Prostate gland (tissue), 2 donors: ENCODE measurements around the gene NOSIP. TPM values are rescaled to one million over a fixed set of nuclear protein-coding genes. Genes with fewer than 3 reads are reported as not detected.

Experiments
- DNase-seq: peaks from one replicate; pipeline ENCODE4 v3.0.0-alpha.2; 2019; ENCODE audit warnings: low spot score
- H3K27ac ChIP-seq, 2 donors: fragments of 200-600 bp; sonication (generic); 2 replicates each; pipeline ENCODE4 v1.5.1; 2017 to 2019
- H3K27me3 ChIP-seq: fragments of 200-600 bp; sonication (generic); replicated peaks from 2 replicates; pipeline ENCODE4 v1.5.1; 2019; ENCODE audit not compliant: insufficient read depth
- H3K36me3 ChIP-seq, 2 donors: fragments of 200-600 bp; sonication (generic); 1 replicate in 1 of 2; 2 replicates in 1 of 2; pipeline versions ENCODE4 v1.5.1 to v1.8.1; 2017 to 2019
- H3K4me1 ChIP-seq: fragments of 200-600 bp; sonication (generic); replicated peaks from 2 replicates; pipeline ENCODE4 v1.5.1; 2019
- H3K4me3 ChIP-seq, 2 donors: fragments of 200-600 bp; sonication (generic); 2 replicates each; pipeline ENCODE4 v1.5.1; 2017 to 2019
- H3K9me3 ChIP-seq: fragments of 200-600 bp; sonication (generic); 2 replicates; pipeline ENCODE4 v1.5.1; 2017
- POLR2A ChIP-seq: fragments of 450-650 bp; IDR thresholded peaks from one replicate; pipeline ENCODE4 v1.6.1; 2016; ENCODE audit warnings: antibody characterized with exemption, mild to moderate bottlenecking
- POLR2AphosphoS5 ChIP-seq: sonication (generic); formaldehyde crosslinking; IDR thresholded peaks from one replicate; pipeline ENCODE4 v1.6.1; 2017; ENCODE audit warnings: antibody characterized with exemption
- WGBS: methylation state at CpG from one replicate; pipeline ENCODE4 v1.1.5; 2018; 5-methylcytosine and 5-hydroxymethylcytosine counted together
- intact Hi-C: fragments of 100-400 bp; cut with DNase I; formaldehyde crosslinking; loops from one replicate; pipeline ENCODE4 v1.14.2; 2022
- total RNA-seq, 2 donors: library from RNA; depleted of rRNA; stranded (reverse); fragments of >200 nt; gene quantifications; one replicate each; pipeline ENCODE4 v1.1.0, GENCODE V29; 2016
- TF ChIP-seq, protein P1 (sequence below), 4 experiments: fragments of 200-600 bp in 2 of 4; fragments of 450-650 bp in 2 of 4; sonication (generic) in 2 of 4; IDR thresholded peaks; 1 replicate in 3 of 4; 2 replicates in 1 of 4; pipeline ENCODE4 v1.5.1; 2016 to 2019; ENCODE audit warnings: antibody characterized with exemption in 4 of 4, mild to moderate bottlenecking in 2 of 4, moderate library complexity in 2 of 4

Gene NOSIP
- total RNA-seq, 2 donors from 2014 or later = 62.9 to 91.7 TPM

DNA sequence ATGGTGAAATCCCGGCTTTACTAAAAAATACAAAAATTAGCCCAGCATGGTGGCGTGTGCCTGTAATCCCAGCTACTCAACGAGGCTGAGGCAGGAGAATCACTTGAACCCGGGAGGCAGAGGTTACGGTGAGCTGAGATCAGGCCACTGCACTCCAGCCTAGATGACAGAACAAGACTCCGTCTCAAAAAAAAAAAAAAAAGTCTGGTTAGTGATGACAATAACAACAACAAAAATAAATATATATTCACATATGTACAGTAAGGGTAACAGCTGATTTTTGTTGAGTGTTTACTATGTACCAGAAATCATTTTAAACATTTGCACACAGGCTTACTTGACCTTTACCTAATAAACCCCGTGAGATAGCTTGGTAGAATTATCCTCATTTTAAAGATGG lies 36.6 kb upstream of the NOSIP start:
- intact Hi-C loops = no loop called here
- TF ChIP-seq, protein P1, sequence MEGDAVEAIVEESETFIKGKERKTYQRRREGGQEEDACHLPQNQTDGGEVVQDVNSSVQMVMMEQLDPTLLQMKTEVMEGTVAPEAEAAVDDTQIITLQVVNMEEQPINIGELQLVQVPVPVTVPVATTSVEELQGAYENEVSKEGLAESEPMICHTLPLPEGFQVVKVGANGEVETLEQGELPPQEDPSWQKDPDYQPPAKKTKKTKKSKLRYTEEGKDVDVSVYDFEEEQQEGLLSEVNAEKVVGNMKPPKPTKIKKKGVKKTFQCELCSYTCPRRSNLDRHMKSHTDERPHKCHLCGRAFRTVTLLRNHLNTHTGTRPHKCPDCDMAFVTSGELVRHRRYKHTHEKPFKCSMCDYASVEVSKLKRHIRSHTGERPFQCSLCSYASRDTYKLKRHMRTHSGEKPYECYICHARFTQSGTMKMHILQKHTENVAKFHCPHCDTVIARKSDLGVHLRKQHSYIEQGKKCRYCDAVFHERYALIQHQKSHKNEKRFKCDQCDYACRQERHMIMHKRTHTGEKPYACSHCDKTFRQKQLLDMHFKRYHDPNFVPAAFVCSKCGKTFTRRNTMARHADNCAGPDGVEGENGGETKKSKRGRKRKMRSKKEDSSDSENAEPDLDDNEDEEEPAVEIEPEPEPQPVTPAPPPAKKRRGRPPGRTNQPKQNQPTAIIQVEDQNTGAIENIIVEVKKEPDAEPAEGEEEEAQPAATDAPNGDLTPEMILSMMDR (IDR thresholded peaks at IDR 0.05) = no peak
- no peak for TF ChIP-seq POLR2A
- no peak for TF ChIP-seq POLR2AphosphoS5
- WGBS = 94% methylated on average over 7 of the region's 7 CpGs
- Histone ChIP-seq H3K36me3 (peaks cover 13 to 17% of the 10 kb centered on the region in 2 donors), H3K9me3 (no peaks in the 10 kb centered on the region), H3K27ac (no peak overlapping the region), H3K4me3 (no peak overlapping the region), H3K4me1 (peaks cover 6% of the 10 kb centered on the region), H3K27me3 (no peaks in the 10 kb centered on the region)
- no peak for DNase-seq

DNA sequence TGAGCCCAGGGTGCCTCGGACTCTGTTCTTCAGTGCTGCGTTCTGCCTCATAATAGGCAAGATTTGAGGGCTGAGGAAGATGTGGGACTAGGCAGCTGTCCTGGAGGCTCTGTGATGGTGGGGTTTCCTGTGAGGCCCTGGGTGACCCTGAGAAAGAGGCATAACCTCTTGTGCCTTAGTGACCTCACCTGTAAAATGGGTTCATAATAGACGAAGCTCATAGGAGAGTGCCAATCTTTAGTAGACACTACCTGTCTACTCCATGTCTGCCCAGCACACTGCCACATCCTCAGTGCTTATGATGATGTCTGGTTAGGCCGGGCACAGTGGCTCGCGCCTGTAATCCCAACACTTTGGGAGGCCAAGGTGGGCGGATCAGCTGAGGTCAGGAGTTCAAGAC lies 36.2 kb upstream of the NOSIP start:
- intact Hi-C loops = no loop called here
- H3K4me3 ChIP-seq = no peak overlapping the region
- H3K9me3 ChIP-seq = no peaks in the 10 kb centered on the region
- no peak for DNase-seq
- H3K27ac ChIP-seq = no peak overlapping the region
- TF ChIP-seq, protein P1 (IDR thresholded peaks at IDR 0.05) = no peak
- no peak for TF ChIP-seq POLR2A
- no peak for TF ChIP-seq POLR2AphosphoS5
- H3K36me3 ChIP-seq = peaks cover 13 to 17% of the 10 kb centered on the region in 2 donors
- WGBS = 93% methylated on average over 7 of the region's 7 CpGs
- no peaks in the 10 kb centered on the region for H3K27me3 ChIP-seq
- H3K4me1 ChIP-seq = peaks cover 6% of the 10 kb centered on the region

DNA sequence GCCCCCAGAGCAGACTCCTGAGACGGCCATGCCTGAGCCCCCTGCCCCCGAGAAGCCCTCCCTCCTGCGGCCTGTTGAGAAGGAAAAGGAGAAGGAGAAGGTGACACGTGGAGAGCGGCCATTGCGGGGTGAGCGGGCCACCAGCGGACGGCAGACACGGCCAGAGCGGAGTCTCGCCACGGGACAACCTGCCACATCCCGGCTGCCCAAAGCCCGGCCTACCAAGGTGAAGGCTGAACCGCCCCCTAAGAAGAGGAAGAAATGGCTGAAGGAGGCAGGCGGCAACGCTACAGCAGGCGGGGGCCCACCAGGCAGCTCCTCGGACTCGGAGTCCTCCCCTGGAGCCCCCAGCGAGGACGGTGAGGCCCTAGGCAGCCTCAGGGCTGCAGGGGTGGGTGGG lies 35.5 kb upstream of the NOSIP start:
- Histone ChIP-seq H3K9me3 (no peaks in the 10 kb centered on the region), H3K27me3 (no peaks in the 10 kb centered on the region), H3K4me1 (peaks cover 6% of the 10 kb centered on the region), H3K4me3 (no peak overlapping the region), H3K27ac (no peak overlapping the region), H3K36me3 (peaks cover 13 to 17% of the 10 kb centered on the region in 2 donors)
- intact Hi-C loops = no loop called here
- WGBS = 95% methylated on average over 16 of the region's 23 CpGs
- no peak for DNase-seq
- TF ChIP-seq POLR2A = no peak
- TF ChIP-seq, protein P1 (IDR thresholded peaks at IDR 0.05) = no peak
- TF ChIP-seq POLR2AphosphoS5 = no peak

DNA sequence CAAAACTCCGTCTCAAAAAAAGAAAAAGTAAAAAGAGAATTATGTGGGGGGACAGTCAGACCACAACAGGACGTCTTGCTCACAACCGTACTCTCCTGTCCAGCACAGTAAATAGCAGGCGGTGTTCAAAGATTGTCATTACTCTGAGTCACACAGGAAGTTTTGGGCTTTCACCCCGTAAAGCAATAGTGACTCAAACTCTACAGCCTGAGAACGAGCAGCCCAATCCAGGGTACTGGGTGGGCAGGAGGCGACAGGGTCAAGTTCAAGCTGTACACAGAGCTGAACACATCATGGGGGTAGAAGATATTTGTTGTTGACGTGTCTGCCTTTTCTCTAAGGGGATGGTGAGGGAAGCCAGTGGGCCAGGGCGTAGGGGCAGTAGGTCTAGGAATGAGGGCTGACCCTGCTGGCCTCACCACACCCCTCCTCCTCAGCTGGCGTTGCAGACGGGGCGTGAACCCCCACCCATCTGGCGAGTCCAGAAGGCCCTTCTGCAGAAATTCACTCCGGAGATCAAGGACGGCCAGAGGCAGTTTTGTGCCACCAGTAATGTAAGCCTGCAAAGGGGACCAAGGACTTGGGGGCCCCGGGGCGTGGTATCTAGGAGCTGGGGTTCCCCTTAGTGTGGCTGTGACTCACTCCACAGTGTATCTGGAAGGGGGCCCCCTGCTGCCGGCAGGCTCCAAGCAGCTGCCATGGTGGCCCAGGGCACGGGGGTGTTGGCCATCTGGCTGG lies 33.9 kb upstream of the NOSIP start:
- Histone ChIP-seq H3K27ac (peak overlapping the region; percentile 37 to 43), H3K4me1 (peaks cover 6% of the 10 kb centered on the region), H3K4me3 (no peak overlapping the region), H3K36me3 (peaks cover 11 to 17% of the 10 kb centered on the region in 2 donors), H3K9me3 (no peaks in the 10 kb centered on the region), H3K27me3 (no peaks in the 10 kb centered on the region)
- 80% methylated on average over 19 of the region's 19 CpGs for WGBS
- intact Hi-C loops = no loop called here
- TF ChIP-seq, protein P1 (IDR thresholded peaks at IDR 0.05) = no peak
- TF ChIP-seq POLR2A (no peak), POLR2AphosphoS5 (no peak)
- no peak for DNase-seq

DNA sequence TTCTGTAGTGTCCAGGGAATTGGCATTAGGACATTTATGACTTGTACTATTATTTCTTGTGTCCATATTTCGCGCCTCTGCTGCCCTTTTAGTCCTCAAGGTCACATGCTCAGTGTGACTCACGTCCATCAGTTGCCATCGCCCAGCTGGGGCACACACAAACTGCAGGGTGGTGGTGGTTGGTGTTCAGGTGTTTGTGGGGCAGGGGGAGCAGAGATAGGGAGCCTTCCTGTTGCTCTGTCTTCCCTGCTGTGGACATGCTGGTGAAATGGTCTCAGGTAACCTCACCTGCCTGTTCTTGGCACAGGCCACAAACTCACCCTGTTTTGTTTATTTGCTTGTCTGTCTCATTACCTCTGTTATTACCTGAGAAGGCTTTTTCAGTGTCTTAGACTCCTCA lies 33.0 kb upstream of the NOSIP start:
- Histone ChIP-seq H3K36me3 (peaks cover 11 to 18% of the 10 kb centered on the region in 2 donors), H3K27me3 (no peaks in the 10 kb centered on the region), H3K4me3 (no peak overlapping the region), H3K9me3 (no peaks in the 10 kb centered on the region), H3K4me1 (peaks cover 6% of the 10 kb centered on the region), H3K27ac (peak overlapping the region; percentile 37 to 43)
- TF ChIP-seq POLR2A (no peak), POLR2AphosphoS5 (peak; percentile 65)
- TF ChIP-seq, protein P1 (IDR thresholded peaks at IDR 0.05) = no peak
- WGBS = 63% methylated on average over 4 of the region's 4 CpGs
- DNase-seq = peak; percentile 40
- intact Hi-C loops = no loop called here
